SH-SY5Y (cell line): Measurements from ENCODE around the gene MGMT.

Source experiments
- GATA2 ChIP-seq: IDR thresholded peaks from 2 replicates; pipeline ENCODE4 v1.6.1; 2011; ENCODE audit warnings: mild to moderate bottlenecking, low read depth, low read length
- GATA3 ChIP-seq: IDR thresholded peaks from 2 replicates; pipeline ENCODE4 v1.6.1; 2011; ENCODE audit warnings: low read depth, mild to moderate bottlenecking, low read length, moderate library complexity

GRCh38 chr10:129764011-129764900, 297.2 kb downstream of the MGMT start:
- TF ChIP-seq GATA2 (no peak), GATA3 (no peak)
